Hematopoietic multipotent progenitor cell treated with erythropoietin and hydrocortisone succinate and interleukin-3 and kit ligand, for 6 days (in vitro differentiated cells): ENCODE results near the gene SLC35B4.
A peak's percentile ranks its signal among the peaks of the same experiment; 100 is the strongest.

Experiments used
- DNase-seq: peaks from one replicate; pipeline ENCODE4 v3.0.0-alpha.2; 2015

Gene SLC35B4

DNA sequence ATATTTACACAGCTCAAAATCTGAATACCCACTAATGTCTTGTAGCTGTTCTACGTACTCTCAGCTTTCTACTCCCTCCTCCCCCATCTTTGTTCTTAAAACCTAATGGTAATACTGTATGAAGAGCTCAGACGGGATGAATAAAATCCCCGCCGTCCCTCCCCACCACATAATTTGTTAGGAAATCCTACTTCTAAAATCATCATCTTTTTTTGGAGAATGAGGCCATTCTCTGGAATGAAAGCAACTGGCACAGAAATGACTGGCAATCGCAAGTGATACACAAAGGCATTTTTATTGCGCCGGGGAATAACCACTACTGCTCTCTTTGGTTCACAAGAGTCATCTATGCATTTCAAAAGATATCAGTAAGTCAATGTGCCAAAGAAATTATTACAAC lies 27.3 kb downstream of the SLC35B4 start:
- DNase-seq, result no peak

DNA sequence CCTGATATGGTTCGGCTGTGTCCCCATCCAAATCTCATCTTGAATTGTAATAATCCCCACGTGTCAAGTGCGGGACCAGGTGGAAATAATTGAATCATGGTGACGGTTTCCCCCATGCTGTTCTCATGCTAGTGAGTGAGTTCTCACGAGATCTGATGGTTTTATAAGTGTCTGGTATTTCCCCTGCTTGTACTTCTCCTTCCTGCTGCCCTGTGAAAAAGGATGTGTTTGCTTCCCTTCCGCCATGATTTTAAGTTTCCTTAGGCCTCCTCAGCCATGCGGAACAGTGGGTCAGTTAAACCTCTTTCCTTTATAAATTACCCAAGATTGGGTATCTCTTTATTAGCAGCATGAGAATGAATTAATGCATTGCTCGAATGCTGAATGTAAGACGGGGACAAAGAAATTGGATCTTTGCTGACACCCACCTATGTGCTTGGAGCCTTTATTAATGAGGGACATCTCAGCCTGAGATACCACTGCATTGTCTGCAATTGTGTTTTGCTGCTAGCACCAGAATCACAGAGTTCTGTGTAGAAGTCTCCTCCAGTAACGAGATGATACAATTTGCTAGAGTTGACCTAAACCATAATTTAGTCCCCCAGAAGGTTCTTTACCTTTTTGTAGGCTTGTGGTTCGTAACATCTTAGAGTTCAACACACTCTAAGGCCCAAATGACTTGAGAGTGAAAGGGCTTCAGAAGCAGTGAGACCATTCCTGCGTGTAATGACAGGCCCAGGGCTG lies 28.6 kb downstream of the SLC35B4 start:
- DNase-seq, result no peak

DNA sequence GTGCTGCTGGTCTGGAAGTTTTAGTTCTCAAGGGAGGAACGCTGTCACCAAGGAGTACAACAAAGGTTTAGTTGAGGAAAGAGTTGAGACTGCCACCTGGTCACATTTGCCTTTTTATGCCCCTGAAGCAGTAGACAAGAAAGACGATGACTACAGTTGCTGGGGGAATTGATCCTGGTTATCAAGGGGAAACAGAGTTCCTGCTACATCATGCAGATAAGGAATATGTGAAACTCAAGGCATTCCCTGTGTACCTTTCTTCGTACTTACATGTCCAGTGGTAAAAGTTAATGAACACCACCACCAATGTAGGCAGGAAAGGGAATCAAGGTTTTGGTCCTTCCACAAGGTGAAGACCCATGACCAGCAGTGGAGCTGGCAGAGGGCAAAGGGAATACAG lies 31.8 kb downstream of the SLC35B4 start:
- DNase-seq, result no peak

DNA sequence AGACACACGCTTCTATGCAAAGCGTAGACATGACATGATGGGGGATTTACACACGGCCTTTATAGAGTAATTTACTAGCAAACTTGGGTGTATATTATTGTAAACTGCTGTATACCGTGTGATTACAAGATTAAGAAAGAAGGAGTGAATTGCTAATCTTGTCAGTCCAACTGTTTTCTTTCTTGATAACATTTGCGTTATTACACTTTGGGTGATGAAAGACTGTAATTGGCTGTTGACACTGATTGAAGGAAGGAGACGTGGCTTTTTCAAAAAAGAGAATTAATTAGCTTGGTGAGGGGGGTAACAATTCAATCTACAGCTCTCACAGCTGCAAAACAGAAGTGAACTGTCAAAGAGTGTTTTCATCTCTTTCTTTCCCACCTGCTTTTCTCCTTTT lies 32.7 kb downstream of the SLC35B4 start:
- no peak for DNase-seq

DNA sequence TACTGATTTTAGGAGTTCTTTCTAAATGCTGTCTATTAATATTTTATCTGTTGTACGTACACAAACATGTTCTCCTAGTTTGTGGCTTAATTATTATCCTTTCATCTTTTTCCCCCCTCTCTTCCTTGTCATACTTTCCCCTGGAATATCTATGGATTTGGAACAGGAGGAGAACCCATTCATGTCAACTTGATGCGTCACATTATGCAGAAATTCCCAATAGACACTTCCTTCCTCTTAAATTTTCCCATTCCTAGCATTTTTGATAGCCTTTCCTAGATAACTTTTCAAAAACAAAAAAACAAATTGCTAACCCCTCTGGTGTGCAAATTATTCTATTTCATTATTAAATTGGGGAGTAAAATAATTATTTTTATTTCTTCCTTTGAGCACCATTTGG lies 36.2 kb downstream of the SLC35B4 start:
- no peak for DNase-seq

DNA sequence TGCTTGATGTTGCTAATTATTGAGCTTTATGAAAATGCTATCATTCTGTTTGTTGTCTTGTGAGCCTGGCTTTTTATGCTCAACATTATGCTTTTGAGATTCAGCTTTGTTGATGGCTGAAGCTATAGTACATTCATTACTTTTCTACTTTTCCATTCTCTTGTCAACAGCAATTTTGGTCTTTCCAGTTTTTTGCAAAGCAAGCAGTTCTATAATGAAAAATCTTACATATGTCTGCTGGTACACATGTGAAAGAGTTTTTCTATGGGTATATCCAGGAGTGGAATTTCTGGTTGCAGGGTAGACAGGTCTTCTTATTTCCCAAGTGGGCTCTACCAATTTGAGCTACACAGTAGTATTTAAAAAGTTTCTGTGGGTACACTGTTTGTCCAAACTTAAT lies 36.8 kb downstream of the SLC35B4 start:
- DNase-seq, result no peak

DNA sequence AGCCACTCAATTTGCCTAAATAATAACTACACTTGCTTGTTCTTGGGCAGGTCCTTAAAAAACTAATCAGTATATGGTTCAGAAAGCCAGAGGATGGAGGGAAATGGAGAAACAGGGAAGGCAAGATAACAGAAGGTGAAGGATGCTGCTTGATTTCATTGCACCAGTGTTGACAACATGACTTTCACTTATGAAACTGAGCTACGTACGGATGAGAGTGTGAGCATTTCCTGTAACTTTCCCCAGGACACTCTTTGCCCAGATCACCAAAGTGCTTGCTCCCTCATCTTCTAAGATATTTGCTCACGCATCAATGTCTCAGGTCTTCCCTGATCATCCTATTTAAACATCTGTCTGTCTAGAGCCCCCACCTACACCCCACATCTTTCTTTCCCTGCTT lies 37.4 kb downstream of the SLC35B4 start:
- no peak for DNase-seq

DNA sequence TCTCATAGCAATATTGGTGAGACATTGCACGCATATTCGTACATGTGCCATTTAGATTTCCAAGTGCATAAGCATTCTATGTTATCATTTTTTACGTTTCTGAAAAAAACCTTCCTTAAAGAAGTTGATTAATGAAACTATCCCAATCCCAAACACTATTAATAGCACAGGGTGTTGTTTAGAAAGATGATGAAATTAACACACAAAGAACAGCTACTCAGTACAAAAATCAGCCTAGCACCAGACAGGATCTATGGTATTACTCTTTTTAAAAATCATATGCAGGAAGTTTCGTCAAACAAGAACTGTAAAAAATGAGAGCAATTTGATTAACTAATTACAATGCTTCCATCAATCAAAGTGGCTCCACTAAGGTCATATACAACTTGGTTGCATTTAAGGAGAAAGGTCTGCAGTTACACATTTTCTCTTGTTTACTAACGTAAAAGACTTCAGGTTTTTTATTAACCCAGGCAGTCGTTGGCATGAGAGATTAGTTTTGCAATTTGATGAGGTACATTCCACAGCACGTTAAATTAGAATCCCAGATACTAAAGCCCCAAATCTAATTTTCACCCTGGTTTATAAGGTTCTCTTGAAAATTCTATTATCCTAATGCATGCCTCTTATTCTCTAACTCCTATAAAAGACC lies 38.1 kb downstream of the SLC35B4 start:
- DNase-seq, result no peak

DNA sequence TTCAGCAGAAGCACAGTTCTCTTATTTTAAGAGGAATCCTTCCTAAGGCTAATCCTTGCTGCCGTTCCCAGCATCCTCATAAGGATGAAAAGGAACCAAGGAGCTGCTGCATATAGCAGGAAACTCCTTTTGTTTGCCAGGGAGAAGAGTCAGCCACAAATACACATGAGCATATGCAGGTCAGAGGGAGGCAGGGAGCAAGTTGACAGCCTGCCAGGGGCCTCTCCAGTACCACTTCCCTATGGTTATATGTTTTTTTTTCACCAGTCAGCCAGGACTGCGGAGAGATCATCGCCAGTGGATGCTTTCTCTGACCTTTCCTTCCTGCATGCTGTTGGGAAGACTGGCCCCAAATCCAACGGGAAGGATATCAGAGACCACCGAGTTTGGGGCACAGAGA lies 39.8 kb downstream of the SLC35B4 start:
- DNase-seq, result no peak

DNA sequence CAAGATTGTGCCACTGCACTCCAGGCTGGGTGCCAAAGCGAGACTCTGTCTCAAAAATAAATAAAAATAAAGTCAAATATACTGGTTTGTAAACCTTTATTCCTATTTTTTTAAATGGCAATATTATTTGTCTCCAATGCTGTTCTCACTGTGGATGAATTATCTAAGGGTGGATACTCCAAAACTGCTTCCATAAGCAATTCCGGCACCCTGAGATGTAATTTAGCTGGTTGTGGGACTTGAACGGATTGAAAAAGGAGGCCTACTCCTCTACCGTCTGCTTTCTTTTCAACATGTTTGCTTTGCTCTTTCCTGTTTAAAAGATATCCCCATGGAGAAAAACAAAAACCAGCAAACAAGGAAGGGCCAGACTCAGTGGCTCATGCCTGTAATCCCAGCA lies 54.4 kb downstream of the SLC35B4 start:
- DNase-seq, result no peak

DNA sequence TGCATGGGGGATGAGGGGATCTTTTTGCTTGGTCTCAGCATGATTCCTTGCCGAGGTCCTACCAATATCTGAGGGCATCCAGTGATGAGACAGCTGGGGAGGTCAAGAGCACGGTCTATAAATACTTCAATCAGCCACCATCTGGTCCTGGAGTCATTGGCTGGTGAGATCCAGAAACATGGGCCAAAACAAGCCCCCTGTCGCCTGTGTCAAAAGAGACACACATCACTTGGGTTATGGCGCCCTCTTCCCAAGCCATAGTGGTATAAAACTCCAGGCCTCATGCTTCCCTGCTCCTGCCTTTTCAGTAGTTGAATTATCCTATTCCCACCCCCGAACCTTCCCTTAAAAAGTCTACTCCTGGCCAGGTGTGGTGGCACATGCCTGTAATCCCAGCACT lies 60.9 kb downstream of the SLC35B4 start:
- DNase-seq, result no peak

DNA sequence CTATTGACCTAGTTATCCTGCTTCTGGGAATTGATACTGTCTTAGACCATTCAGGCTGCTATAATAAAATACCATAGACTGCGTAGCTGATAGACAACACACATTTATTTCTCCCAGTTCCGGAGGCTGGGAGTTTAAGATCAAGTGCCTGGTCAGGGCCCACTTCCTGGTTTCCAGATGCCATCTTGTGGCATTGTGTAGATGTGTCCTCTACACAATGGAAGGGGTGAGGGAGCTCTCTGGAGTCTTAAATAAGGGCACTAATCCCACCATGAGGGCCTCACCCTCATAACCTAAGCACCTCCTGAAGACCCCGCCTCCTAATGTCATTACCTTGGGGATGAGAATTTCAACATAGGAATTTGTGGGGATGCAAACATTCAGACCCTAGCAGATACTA lies 62.4 kb downstream of the SLC35B4 start:
- DNase-seq, result peak; percentile 3

DNA sequence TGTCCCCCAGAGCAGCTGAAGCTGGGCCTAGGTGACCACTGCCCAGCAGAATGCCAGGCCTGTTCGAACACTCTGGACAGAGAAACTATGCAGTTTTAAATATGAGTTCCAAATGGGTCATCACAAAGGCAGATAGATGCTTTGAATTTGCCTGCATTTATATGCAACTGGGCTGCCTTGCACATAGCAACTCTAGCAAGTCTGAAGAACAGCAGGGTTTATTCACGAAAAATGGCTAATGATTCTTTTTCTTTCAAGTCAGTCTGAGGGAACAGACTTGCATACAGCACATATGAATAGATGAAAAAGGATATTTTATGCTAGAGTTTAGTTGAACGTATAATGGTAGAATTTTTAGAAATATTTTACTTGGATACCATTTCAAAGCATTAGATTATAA lies 68.5 kb downstream of the SLC35B4 start:
- DNase-seq, result no peak

DNA sequence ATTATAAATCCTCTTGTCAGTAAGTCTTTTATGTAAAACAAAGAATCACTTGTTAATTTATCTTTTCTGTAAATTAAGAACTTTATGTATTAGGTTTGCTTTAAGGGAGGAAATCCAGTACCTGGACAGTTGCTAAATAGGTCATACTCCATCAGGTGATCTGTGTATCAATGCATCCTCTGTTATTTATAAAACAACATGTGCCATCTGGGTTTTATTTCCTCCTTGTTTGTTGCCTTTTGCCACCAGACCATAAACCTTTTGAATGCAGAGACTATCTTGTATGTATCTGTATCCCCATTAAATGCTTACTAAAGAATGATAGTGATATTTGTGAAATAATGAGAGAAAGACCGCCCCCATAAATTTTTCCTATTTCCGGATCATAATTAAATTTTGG lies 70.0 kb downstream of the SLC35B4 start:
- DNase-seq, result no peak

DNA sequence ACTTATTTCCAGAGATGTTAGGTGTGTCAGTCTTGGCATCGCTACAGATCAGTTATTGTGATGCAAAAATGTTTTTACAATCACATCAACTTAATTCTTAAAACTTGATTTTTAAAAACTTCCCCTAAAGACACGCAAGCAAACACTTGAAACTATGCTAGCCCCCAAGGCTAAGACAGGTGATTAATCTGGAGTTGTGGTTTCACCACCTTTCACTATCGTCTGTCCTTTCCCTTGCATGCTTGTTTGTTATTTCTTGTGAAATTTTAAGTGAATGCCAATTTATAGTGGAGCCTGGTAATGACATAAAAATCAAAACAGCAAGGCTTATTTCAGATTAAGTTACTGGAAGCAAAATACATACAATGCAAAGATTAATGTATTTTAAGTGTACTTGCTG lies 70.4 kb downstream of the SLC35B4 start:
- no peak for DNase-seq

DNA sequence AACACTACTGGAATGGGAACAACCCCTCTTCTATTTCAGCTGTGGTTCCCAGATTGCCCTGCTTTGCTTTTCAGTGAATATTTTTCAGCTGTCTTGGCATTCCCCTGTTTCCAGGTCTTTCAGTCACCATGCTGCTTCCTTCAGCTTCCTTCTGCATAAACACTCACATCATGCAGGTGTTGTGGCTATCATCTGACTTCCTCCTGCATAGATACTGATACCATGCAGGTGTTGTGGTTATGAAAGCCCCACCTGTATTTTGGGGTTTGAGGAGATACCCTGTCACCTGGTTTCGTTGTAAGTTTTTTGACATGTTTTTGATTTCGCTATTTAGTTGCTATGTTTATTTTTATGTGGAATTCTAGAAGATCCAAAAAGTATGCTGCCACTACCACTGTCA lies 71.5 kb downstream of the SLC35B4 start:
- DNase-seq, result no peak
